ENCODE results near the gene KCNQ1.
A peak's percentile ranks its signal among the peaks of the same experiment; 100 is the strongest.

KCNQ1 gene

GRCh38 chr11:2444821-2445745 lies at the start of gene KCNQ1:
TSS of gene KCNQ1 (plus strand) at chr11:2445008. CDS start at chr11:2445099, 91 bp downstream.
- DNase-seq: peak; percentile 59

GRCh38 chr11:2395211-2395730 lies 49.5 kb upstream of the KCNQ1 start:
- no peak for DNase-seq

GRCh38 chr11:2395856-2396255 lies 49.0 kb upstream of the KCNQ1 start:
- DNase-seq: no peak

GRCh38 chr11:2396471-2396870 lies 48.3 kb upstream of the KCNQ1 start:
- no peak for DNase-seq

- no peak for DNase-seq
These were observed 47.8 kb upstream of the KCNQ1 start for GRCh38 chr11:2397005-2397404.

GRCh38 chr11:2398664-2399355 lies 46.0 kb upstream of the KCNQ1 start:
- peak; percentile 48 for DNase-seq

- DNase-seq: no peak
These were observed 45.2 kb upstream of the KCNQ1 start for GRCh38 chr11:2399488-2400068.

- DNase-seq: peak; percentile 100
These were observed 44.6 kb upstream of the KCNQ1 start, which contains the start of gene TSSC4 for GRCh38 chr11:2400069-2400761. TSS of gene TSSC4 (plus strand) at chr11:2400750. CDS start at chr11:2402634, 1,884 bp downstream.

- no peak for DNase-seq
These were observed 43.9 kb upstream of the KCNQ1 start for GRCh38 chr11:2400762-2401435.

GRCh38 chr11:2401436-2401984 lies 43.3 kb upstream of the KCNQ1 start:
- DNase-seq: no peak

GRCh38 chr11:2402106-2402505 lies 42.7 kb upstream of the KCNQ1 start:
- no peak for DNase-seq

GRCh38 chr11:2402890-2403645 lies 41.7 kb upstream of the KCNQ1 start:
- DNase-seq: no peak

- no peak for DNase-seq
These were observed 40.0 kb upstream of the KCNQ1 start for GRCh38 chr11:2404735-2405196.

GRCh38 chr11:2406451-2406850 lies 38.4 kb upstream of the KCNQ1 start:
- no peak for DNase-seq

GRCh38 chr11:2406878-2407410 lies 37.9 kb upstream of the KCNQ1 start:
- DNase-seq: no peak

- DNase-seq: no peak
These were observed 36.1 kb upstream of the KCNQ1 start for GRCh38 chr11:2408671-2409070.

- no peak for DNase-seq
These were observed 35.7 kb upstream of the KCNQ1 start for GRCh38 chr11:2409126-2409525.

- DNase-seq: no peak
These were observed 35.0 kb upstream of the KCNQ1 start for GRCh38 chr11:2409611-2410468.

- DNase-seq: no peak
These were observed 34.2 kb upstream of the KCNQ1 start for GRCh38 chr11:2410616-2411015.

Measured in hematopoietic multipotent progenitor cell treated with erythropoietin and hydrocortisone succinate and interleukin-3 and kit ligand, for 6 days (in vitro differentiated cells).